HG02981 (cell line): Measurements from ENCODE around the gene FOXN3.
"Not testable (repeated sequence)": the region's sequence is repeated elsewhere in the genome, so short reads cannot be mapped to it uniquely, and the experiment has no call there.

ENCODE experiments used
- ATAC-seq: cut with Tn5 transposase; IDR thresholded peaks from one replicate; pipeline ENCODE4 v1.9.1; 2021; ENCODE audit warnings: mild to moderate bottlenecking, moderate library complexity; ENCODE audit not compliant: unreplicated experiment

Gene FOXN3

DNA sequence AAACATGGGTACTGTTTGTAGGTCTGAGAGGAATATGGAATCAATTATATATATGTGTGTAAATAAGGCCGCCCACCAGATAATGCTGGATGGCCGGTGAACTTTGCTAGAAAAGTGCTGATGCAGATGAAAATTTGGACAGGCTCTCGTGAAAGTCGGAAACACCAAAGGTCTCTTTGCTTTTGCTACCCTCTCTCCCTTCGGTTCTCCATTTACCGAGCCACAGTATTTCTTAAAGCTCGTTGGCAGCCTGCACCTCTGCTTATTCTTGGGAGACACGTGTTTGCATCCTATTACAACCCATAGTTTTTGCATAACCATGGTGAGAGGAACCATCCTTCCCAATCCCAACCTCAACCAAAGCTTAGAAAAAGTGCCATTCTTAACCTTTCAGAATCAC is 109.6 kb downstream of the FOXN3 start:
- ATAC-seq: no peak

DNA sequence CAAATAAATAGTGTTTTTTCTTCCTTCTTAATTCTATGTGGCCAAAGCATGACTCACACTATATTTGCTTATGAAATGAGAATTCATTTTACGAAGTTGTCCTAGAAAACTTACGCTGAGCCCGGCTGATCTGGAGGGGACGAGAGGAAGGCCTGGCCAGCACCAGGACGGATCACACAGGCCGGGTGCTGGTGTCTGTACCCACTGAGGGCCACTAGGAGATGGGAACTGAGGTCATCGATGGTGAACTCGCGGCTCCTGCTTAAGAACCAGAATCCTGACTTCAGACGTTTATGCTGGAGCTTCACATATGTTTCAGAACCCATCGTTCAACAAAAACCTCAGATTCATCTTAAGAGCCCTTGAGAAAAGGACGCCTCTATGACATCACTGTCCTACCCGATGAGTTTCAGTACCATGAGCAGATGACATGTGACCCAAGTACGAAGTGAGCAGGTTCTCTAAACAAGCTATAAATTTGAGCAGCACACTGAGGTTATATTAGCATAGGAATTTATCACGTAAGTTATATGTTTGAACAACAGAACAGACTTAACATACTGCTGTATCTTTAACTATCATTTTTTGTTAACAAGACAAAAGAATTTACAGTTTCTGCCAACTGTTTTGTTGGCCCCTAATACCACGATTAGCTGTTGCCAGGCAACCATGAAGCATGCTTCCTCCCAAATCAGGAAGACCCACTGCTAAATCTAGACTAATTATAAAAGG is 111.9 kb downstream of the FOXN3 start:
- peak; percentile 41 for ATAC-seq

DNA sequence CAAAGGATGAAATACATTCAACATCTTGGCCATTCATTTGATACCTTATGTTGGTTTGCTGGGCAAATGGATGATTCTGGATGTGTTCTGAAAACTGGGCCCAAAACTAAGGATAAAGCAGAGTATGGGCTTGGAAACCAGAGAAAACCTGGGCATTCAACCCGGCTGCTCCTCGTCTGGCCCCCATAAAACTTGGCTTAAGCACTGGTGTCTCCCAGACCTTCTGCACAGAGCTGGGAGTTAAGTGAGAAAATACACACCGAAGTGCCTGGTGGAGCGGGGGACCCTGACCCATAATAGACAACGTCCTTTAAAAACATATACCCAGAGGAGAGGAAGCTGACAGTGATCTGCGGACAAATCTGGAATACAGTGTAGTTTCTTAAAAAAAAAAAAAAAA is 112.5 kb downstream of the FOXN3 start:
- ATAC-seq: no peak

DNA sequence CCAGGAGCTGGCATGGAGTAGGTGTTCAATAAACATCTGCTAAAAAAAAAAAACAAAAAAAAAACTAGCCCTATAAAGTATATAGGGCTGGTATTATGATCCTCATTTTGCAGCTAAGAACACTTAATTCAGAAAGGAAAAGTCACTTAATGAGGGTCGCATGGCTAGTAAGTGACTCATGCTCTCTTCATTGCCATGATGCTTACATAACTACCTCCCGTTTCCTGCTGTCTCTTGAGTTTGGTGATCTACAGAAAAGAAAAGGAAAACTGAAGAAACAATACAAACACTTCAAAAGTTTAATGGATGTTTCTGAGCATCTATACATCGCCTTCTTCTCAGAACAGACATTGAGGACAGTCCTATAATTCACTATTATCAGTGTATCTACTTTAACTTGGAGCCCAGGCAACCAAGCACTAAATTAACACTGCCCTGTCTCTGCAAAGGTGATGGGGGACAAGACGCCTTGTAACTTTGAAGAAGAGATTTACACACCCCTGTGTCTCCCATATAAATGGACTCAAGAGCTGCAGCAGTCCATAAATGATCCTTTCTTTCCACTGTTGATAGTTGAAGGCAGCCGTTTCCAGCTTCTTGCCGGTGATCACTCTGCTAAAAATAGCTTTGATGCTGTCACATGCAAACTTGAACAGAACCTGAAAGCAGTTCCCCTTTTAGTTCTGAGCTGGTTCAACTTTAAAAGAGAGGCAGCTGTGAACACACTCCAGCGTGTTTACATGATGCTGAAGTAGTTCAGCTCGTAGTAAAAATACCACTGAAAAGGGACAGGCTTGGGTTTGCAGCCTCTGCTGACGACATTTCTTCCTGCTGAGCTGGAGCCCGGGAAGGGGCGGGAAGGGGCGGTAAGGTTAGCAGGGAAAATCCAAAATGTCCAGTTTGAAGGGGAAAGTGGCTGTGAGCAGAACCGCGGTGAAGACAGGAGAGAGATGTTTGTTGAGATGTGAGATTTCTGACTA is 113.3 kb downstream of the FOXN3 start:
- ATAC-seq: peak; percentile 70

DNA sequence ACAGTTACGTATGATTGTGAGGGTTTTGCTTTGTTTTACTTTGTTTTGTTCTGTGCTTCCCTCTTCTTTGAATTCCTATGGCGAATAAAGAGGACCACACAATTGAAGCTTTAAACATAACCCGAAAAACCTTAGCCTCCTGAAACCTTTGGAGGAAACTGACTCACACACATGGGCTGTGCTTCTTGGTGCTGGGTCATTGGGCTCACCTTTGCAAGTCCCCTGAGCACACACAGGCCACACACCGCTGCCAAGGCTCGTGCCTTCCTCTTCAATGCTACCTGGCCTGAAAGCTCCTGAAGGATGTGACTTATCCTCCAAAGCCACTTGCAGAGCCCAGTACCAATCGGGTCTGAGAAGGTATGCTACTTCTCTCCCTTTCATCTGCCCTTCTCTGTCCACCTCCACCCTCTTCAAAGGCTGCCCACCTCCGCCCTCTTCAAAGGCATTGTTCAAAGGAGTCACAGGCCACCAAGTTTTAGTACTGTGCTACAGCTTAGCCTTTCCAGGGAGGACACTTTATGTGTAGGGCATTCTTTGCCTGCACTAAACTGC is 114.6 kb downstream of the FOXN3 start:
- no peak for ATAC-seq

DNA sequence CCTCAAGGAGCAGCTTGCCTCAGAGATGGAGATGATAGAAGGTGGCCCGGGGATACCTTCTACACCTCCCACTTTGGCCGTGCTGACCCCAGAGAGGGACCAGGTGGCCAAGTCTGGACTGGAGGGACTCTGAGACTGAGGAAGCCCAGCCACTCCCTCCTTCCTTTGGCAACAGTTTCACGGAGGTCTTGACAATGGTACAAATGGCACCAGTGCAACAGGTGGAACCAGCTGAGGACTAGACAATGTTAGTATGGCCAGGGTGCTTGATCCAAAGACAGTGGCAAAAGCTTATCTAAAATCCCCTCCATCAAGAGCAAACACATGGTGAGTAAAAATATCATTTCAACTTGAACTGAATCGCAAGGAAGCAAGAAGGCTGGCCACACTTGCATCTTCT is 117.4 kb downstream of the FOXN3 start:
- ATAC-seq: no peak

DNA sequence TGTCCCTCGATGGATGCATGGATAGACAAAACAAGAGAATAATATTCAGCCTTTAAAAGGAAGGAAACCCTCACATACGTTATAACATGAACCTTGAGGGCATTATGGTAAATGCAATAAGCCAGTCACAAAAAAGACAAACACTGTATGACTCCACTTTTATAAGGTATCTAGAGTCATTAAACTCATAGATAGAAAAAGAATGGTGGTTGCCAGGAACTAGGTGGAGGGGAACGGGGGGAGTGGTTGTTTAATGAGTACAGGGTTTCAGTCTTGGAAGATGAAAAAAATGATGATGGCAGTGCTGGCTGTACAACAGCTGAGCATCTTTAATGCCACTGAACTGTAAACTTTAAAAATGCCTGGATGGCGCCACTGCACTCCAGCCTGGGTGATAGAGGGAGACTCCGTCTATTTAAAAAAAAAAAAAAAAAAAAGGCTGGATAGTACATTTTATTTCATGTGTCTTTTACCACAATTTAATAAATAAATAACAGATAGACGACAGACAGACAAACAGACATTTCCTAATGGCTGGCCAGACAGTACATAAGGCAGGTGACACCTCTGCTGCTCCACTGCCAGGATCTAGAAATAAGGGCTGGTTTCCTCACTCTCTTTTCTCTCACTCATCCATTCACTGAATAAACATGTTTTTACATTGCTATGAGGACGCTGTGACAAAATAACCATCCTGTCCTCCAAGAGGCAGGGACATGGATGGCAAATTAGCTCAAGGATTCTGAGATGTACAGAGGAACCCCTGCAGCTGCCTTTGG is 118.8 kb downstream of the FOXN3 start:
- no peak for ATAC-seq

DNA sequence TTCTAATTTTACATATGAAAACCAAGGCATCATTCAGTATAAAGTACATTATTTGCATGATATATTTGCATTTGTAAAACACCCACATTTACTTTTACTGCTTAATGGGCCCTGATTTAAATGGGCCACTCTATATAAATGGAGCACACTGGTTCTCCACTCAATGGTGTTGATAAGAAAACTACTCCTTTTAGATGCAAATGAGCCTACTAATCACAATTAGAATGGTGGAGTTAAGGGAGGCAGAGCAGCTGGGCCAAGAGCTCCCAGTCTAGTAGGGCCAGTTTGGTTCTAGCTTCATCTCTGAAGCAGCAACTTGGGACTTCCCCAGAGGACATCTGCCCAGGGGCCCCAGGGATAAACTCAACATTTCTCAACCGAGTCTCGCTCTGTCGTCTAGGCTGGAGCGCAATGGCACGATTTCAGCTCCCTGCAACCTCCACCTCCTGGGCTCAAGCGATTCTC is 120.7 kb downstream of the FOXN3 start:
- ATAC-seq: no peak

DNA sequence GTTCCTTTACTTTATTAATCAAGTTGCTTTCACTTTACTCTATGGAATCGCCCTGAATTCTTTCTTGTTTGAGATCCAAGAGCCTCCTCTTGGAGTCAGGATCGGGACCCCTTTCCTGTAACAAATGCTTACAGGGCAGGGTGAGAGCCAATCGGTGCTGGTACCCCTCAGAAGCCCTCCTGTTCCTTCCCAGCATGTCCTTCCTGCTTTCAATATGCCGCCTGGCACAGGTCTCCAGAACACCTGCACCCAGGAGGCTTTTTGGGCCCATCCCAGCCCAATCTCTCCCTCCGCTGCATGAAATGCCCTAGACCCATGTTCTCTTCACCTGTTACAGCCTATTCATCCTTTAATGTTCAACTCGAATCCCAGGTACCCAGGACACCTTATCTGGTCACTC is 122.2 kb downstream of the FOXN3 start:
- ATAC-seq: no peak

DNA sequence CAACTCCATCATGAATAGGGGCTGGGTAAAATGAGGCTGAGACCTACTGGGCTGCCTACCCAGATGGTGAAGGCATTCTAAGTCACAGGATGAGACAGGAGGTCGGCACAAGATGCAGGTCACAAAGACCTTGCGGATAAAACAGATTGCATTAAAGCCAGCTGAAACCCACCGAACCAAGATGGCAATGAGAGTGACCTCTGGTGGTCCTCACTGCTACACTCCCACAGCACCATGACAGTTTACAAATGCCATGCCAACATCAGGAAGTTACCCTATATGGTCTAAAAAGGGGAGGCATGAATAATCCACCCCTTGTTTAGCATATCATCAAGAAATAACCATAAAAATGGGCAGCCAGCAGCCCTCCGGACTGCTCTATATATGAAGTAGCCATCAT is 122.6 kb downstream of the FOXN3 start:
- ATAC-seq: not testable (repeated sequence)

DNA sequence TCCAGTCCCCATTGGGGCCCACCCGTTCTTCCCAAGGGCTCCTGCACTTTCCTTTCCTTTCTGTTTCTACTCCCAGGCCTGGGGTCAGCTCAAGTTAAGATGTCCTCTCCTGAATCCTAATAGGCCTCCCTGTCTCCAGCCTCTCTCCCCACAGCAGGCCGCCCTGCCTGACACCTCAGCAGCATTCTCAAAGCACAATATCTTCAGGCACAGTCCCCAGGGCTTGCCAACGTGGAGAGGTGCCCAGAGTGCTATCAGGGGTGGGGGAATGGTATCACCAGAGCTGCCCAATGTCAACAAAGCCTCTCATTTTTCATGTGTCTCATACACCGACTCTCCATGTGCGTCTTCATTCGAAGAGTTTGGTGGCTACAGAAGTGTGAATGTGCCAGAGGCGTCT is 123.0 kb downstream of the FOXN3 start:
- no peak for ATAC-seq

DNA sequence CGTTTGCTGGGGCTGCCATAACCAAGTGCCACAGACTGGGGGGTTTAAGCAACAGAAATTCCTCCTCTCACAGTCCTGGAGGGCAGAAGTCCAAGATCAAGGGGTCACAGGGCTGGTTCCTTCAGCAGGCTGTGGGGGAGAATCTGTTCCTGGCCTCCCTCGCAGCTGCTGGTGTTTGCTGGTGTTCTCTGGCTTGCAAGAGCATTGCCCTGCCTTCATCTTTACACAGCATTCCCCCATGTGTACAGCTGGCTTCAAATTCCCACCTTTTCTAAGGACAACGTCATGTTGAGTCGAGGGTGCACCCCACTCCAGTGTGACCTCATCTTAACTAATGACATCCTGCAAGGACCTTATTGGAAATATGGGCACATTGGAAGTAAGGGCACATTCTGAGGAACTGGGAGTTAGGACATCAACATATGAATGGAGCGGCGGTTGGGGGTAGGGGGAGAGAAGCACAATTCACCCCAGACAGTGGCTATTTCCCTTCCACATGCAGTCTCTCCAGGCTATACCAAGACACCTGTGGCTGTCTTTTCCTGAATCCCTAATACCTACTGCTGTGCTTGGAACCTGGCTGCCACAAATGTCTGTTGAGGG is 123.6 kb downstream of the FOXN3 start:
- ATAC-seq: no peak

DNA sequence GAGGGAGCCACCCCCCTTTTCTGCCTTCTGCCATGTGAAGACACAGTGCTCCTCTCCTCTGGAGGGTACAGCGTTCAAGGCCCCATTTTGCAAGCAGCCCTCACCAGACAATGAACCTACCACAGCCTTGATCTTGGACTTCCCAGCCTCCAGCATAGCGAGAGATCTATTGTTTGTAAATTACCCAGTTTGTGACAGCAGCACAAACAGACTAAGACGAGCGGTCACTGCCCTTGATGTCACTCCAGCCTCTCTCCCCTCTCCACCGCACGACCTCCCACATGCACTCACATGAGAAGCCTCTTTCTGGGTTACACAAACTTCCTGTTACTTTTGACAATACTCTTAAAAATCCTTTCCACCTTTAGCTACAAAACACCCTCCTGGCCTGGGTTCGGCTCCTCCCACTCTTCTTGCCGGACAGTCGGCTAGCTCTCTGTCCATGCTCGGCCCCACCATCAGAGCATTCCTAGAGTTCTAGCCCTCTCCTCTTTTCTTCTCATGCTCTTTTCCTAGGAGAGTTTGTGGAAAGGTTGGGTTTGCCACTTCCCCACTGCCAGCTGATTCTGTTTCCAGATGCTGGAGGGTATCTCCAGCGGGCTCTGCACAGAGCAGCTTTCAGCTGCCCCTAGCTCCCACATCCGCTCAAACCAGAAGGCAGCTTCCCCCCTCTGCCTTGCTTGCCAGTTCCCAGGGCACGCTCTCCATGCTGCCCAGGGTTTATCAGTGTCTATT is 124.3 kb downstream of the FOXN3 start:
- ATAC-seq: no peak

DNA sequence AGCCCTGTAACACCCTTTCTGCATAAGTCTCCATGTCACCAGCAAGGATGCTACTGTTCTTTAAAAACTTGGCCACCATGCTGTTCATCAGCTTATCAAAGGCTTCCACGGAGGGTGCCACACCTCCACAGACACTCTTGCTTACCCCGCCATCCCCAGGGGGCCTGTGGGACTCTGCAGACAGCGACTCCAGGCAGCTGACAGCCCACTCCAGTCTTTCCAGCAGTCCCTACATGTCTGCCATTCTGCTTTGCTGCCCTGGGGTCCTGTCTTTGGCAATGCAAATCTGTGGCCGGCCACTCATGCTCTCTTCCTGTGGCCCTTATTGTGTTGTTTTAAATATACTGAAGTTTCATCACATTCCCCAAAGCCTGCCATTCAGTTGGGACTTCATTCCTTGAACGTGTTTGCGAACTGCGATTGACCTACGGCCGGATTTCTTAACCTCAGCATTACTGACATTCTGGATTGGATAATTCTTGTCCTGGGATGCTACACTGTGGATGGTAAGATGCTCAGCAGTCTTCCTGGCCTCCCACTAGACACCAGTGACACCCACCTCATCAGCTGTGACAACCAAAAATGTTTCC is 125.6 kb downstream of the FOXN3 start:
- no peak for ATAC-seq

DNA sequence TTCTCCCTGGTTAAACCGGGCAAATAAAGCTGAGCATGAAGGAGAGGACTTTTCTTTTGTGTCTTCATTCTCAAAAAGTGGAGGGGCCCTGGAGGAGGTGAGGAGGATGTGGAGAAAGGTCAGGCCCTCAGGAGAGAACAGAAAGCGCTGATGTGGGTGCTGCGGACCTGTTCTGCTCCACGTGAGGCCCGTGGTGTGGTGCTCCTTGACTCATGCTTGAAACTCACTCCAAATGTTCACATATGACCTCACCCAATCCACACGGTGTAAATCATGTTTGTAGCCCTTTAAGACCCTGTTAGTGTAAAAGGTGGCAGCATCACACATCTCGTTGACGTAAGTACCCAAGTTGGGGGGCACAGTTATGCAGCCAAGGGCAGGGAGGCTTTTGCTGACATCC is 126.2 kb downstream of the FOXN3 start:
- no peak for ATAC-seq

DNA sequence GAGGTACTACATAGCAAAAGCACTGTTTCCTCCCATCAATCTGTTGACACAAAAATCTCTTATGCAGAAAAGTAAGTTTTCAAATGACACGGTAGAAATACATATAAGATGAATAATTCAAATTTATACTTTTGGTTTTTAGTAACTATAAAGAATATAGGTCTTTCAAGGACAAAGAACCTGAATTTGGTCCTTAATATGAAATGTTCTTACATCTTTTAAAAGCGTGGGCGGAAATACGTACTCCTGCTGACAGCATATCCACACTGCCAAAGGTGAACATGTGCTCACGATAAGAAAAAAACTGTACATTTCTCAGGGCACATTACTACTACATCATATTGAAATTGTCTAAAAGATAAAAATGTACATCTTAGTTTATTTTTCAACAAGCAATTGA is 127.6 kb downstream of the FOXN3 start:
- ATAC-seq: no peak

DNA sequence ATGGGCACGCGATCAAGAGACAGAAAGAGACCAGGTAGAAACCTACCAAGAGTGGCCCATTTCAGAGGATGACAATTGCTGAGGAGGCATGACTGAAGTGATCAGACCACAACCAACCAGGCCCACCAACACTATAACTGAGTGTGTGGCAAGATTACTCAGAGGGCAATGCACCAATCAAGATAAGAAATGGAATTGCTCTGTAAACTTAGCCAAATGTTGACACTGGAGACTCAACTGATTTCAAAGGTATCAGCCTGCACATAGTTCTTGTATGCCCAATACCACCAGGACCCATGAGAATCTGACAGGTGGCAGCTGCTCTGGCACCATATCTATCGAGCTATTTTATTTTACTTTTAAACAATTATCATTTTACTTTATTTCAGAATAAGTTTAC is 128.9 kb downstream of the FOXN3 start:
- ATAC-seq: no peak

DNA sequence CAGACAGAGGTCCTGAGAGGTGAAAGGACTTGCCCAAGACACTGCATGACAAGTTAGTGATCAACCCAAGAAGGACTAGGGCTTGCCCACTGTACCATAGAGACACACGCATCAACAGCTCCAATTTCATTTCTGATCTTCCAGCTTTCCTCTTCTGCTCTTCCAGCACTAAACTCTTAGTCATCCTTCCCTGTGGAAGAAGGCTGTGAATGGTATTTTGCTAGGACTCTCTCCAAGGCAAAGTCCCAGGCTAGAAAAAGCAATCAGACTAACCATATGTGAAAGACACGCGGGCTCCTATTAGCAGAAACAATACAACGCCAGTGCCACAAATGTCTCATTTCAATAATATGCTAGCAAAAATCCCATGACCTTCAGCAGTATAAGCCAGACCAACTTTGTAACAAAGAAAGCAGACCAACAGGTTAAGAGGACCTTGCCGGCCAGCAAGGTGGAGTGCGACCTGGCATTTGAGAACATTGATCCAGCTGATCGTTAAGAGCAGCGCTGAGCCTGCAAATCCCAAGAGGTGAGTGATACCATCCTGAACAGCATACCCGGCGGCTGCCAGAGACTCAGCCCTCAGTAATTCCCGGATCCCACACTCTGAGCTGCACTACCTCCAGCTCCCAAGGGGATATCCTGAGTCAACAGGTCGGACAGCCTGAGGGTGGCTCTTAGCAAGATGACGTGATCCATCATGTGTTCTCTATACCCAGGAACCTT is 132.5 kb downstream of the FOXN3 start:
- no peak for ATAC-seq
